ENCODE measurements around the gene PITPNC1. TPM values are rescaled to one million over a fixed set of nuclear protein-coding genes. Genes with fewer than 3 reads are reported as not detected.
A peak's percentile ranks its signal among the peaks of the same experiment; 100 is the strongest.

Gene PITPNC1
- total RNA-seq, 1 experiment from 2014 or later: 37.5 TPM

DNA sequence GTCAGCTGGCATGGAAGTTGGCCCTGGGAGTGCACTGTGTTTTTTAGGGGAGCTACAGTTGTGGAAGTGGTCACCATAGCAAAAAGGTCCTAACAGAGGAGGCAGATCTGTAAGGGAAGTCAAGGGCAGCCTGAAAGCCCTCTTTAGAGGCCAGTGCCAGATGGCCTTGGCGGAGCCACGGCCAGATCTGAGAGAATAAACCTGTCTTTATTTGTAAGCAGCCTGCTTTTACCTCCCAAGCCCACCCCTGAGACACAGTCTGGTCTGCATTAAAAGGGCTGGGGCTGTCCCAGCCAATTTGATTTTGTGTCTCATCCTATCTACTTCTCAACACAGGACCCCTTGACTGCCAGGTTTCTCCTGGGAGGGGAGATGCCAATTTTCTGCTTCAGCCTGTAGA, 289.6 kb downstream of the PITPNC1 start:
- Histone ChIP-seq H2AK5ac (ENCODE audit: insufficient read length, low read length) (no peak overlapping the region), H3K27ac (ENCODE audit: insufficient read length, low read depth, low read length) (no peak overlapping the region), H3K79me1 (ENCODE audit: insufficient read depth, low read depth, low read length, poor library complexity, severe bottlenecking) (no peaks in the 10 kb centered on the region), H3K9ac (ENCODE audit: extremely low read depth, insufficient read length, low read length) (no peak overlapping the region), H3K4me1 (ENCODE audit: insufficient read depth, low read length) (no peaks in the 10 kb centered on the region), H4K20me1 (ENCODE audit: control insufficient read depth, insufficient read depth, insufficient read length) (no peaks in the 10 kb centered on the region), H3K4ac (ENCODE audit: low read depth, low read length) (no peak overlapping the region), H2BK120ac (ENCODE audit: low read depth, low read length, poor library complexity, severe bottlenecking) (no peak overlapping the region), H3K9me3 (ENCODE audit: control insufficient read depth, low read depth, low read length) (no peaks in the 10 kb centered on the region), H2BK20ac (ENCODE audit: low read depth, low read length, poor library complexity, severe bottlenecking) (no peak overlapping the region), H3K18ac (ENCODE audit: insufficient read length, low read depth, low read length) (no peak overlapping the region), H2BK5ac (ENCODE audit: insufficient read length, low read length) (no peak overlapping the region), H2BK12ac (ENCODE audit: insufficient read length, low read depth, low read length) (no peak overlapping the region), H4K5ac (ENCODE audit: insufficient read length, low read depth, low read length) (no peak overlapping the region), H3K14ac (ENCODE audit: insufficient read depth, low read length) (no peak overlapping the region), H3T11ph (ENCODE audit: low read length) (no peak overlapping the region), H2AFZ (ENCODE audit: low read length) (no peak overlapping the region), H2BK15ac (ENCODE audit: low read depth, low read length) (no peak overlapping the region), H3K56ac (ENCODE audit: insufficient read length, low read depth, low read length) (no peak overlapping the region), H3K4me2 (ENCODE audit: insufficient read depth, insufficient read length, low read length) (no peak overlapping the region), H4K8ac (replicated peaks; ENCODE audit: insufficient read length, low read depth, low read length) (no peak overlapping the region), H3K23me2 (ENCODE audit: insufficient read length, low read depth, low read length, poor library complexity, severe bottlenecking) (no peaks in the 10 kb centered on the region), H4K91ac (ENCODE audit: insufficient read length, low read depth, low read length) (no peak overlapping the region), H3K79me2 (ENCODE audit: insufficient read depth, low read length) (no peaks in the 10 kb centered on the region), H3K23ac (ENCODE audit: insufficient read length, low read depth, low read length) (no peak overlapping the region), H3K27me3 (ENCODE audit: insufficient read depth, low read length) (no peaks in the 10 kb centered on the region)
- TF ChIP-seq, protein P1, sequence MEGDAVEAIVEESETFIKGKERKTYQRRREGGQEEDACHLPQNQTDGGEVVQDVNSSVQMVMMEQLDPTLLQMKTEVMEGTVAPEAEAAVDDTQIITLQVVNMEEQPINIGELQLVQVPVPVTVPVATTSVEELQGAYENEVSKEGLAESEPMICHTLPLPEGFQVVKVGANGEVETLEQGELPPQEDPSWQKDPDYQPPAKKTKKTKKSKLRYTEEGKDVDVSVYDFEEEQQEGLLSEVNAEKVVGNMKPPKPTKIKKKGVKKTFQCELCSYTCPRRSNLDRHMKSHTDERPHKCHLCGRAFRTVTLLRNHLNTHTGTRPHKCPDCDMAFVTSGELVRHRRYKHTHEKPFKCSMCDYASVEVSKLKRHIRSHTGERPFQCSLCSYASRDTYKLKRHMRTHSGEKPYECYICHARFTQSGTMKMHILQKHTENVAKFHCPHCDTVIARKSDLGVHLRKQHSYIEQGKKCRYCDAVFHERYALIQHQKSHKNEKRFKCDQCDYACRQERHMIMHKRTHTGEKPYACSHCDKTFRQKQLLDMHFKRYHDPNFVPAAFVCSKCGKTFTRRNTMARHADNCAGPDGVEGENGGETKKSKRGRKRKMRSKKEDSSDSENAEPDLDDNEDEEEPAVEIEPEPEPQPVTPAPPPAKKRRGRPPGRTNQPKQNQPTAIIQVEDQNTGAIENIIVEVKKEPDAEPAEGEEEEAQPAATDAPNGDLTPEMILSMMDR (conservative IDR thresholded peaks at IDR 0.05): no peak
- no CpG with 5 or more reads among the region's 2 CpGs for WGBS (ENCODE audit: extremely low coverage, insufficient read length, low lambda C conversion rate)
- H3K27me3 Mint-ChIP-seq (ENCODE audit: low read depth): no peaks in the 10 kb centered on the region
- no peaks in the 10 kb centered on the region for H3K4me1 Mint-ChIP-seq
- H3K36me3 Mint-ChIP-seq (ENCODE audit: insufficient read depth in 1 of 3, low read depth in 3 of 3): peaks cover 5 to 23% (median 5%) of the 10 kb centered on the region in 3 experiments
- DNase-seq: no peak
- H3K9me3 Mint-ChIP-seq: peaks cover 0 to 4% of the 10 kb centered on the region in 2 experiments; a peak in 1 of 5 replicates
- no peak overlapping the region for H3K4me3 Mint-ChIP-seq
- peak overlapping the region; percentile 30 to 89 (median 47); a peak in 5 of 7 replicates for H3K27ac Mint-ChIP-seq

Data from H9 (cell line).